K562 (cell line): ENCODE measurements around the gene TTC9C. TPM values are rescaled to one million over a fixed set of nuclear protein-coding genes. Genes with fewer than 3 reads are reported as not detected.

Experiments used
- ATAC-seq: fragments of 200-7000 bp; cut with Tn5 transposase; 3 replicates; pipeline ENCODE4 v1.9.1; 2020; ENCODE audit warnings: moderate library complexity
- BruUV-seq: library from RNA; stranded (reverse); fragments of 400-500 nt; replicated peaks from 2 replicates; lab custom pipeline; 2021; lab: Mats Ljungman, UMichigan
- CTCF ChIA-PET: fragments of 300-600 bp; formaldehyde crosslinking; extraction: SDS; loops from one replicate; lab custom pipeline; 2021; ENCODE audit warnings: low intra/inter-chr PET ratio; lab: Yijun Ruan, JAX
- POLR2A ChIA-PET: fragments of 300-600, 350-650 bp; sonication (Branson Sonifier 250); formaldehyde crosslinking; extraction: SDS; loops from one replicate; lab custom pipeline; 2021; ENCODE audit warnings: antibody characterized with exemption, inconsistent platforms; lab: Yijun Ruan, JAX
- DNase-seq, 4 experiments: peaks; one replicate each; pipeline versions ENCODE4 v3.0.0 to v3.0.0-alpha.2; 2011 to 2018; ENCODE audit warnings: low spot score in 3 of 4, mixed read lengths in 3 of 4; ENCODE audit errors: extremely low read depth in 1 of 4
- FAIRE-seq: peaks from 2 replicates; lab custom pipeline; 2011; peaks lifted over from hg19 to GRCh38; lab: Jason Lieb, UNC
- H2AFZ ChIP-seq: 2 replicates; pipeline ENCODE4 v1.6.0; 2011; ENCODE audit warnings: low read depth, low read length, control low read depth, inconsistent platforms
- H3K27ac ChIP-seq: fragments of 200-600 bp; 3 replicates; pipeline ENCODE4 v1.8.0; 2011; ENCODE audit warnings: low read depth, mild to moderate bottlenecking, control low read depth, inconsistent platforms, low read length, moderate library complexity, mixed read lengths; ENCODE audit errors: extremely low read depth
- H3K27me3 ChIP-seq, 2 experiments: fragments of 300-600 bp in 1 of 2; 2 replicates in 1 of 2; 3 replicates in 1 of 2; pipeline versions ENCODE4 v1.6.0 to v1.8.0; 2011; ENCODE audit warnings: inconsistent platforms in 2 of 2, low read length in 2 of 2, mild to moderate bottlenecking in 1 of 2, mixed read lengths in 1 of 2, moderate library complexity in 1 of 2; ENCODE audit not compliant: control insufficient read depth in 2 of 2, insufficient read depth in 2 of 2
- H3K36me3 ChIP-seq: fragments of 300-600 bp; 3 replicates; pipeline ENCODE4 v1.8.0; 2011; ENCODE audit warnings: mild to moderate bottlenecking, low read length, inconsistent platforms; ENCODE audit not compliant: control insufficient read depth, insufficient read depth
- H3K4me1 ChIP-seq, 2 experiments: fragments of 200-600 bp in 1 of 2; replicated peaks in 1 of 2; 2 replicates in 1 of 2; 3 replicates in 1 of 2; pipeline versions ENCODE4 v1.5.1 to v1.8.0; 2011; ENCODE audit warnings: inconsistent platforms in 2 of 2, low read length in 2 of 2, mild to moderate bottlenecking in 1 of 2, mixed read lengths in 1 of 2, moderate library complexity in 1 of 2; ENCODE audit not compliant: control insufficient read depth in 2 of 2, insufficient read depth in 2 of 2
- H3K4me2 ChIP-seq: 2 replicates; pipeline ENCODE4 v1.6.1; 2011; ENCODE audit warnings: low read length, control low read depth, inconsistent platforms, mixed read lengths; ENCODE audit not compliant: insufficient read depth
- H3K4me3 ChIP-seq: fragments of 200-600 bp; sonication (generic), shearing (Covaris generic); 2 replicates; pipeline ENCODE4 v1.5.1; 2016; ENCODE audit warnings: control low read depth, inconsistent platforms
- H3K79me2 ChIP-seq: fragments of 200-600 bp; 3 replicates; pipeline ENCODE4 v1.8.0; 2011; ENCODE audit warnings: low read length, inconsistent platforms; ENCODE audit not compliant: control insufficient read depth, insufficient read depth
- H3K9ac ChIP-seq, 2 experiments: 2 replicates each; pipeline versions ENCODE4 v1.6.0 to v1.6.1; 2011; ENCODE audit warnings: low read depth in 2 of 2, low read length in 2 of 2, control low read depth in 1 of 2, inconsistent platforms in 1 of 2, mild to moderate bottlenecking in 1 of 2, mixed read lengths in 1 of 2; ENCODE audit not compliant: insufficient read depth in 1 of 2
- H3K9me1 ChIP-seq: one replicate; pipeline ENCODE4 v1.6.0; 2011; ENCODE audit warnings: inconsistent platforms, mild to moderate bottlenecking, low read length, moderate library complexity; ENCODE audit not compliant: control insufficient read depth, insufficient read depth
- H3K9me3 ChIP-seq: replicated peaks from 2 replicates; pipeline ENCODE4 v1.5.1; 2011; ENCODE audit warnings: low read depth, low read length, inconsistent platforms; ENCODE audit not compliant: control insufficient read depth, insufficient read depth
- H4K20me1 ChIP-seq: replicated peaks from 2 replicates; pipeline ENCODE4 v1.6.1; 2011; ENCODE audit warnings: low read length, inconsistent platforms, mixed read lengths; ENCODE audit not compliant: control insufficient read depth, insufficient read depth
- FOXM1 ChIP-seq, 2 experiments: fragments of 450-650 bp in 1 of 2; sonication (generic) in 1 of 2; formaldehyde crosslinking in 1 of 2; IDR thresholded peaks; 2 replicates each; pipeline versions ENCODE4 v1.6.1 to v1.9.0; 2017 to 2022; ENCODE audit warnings: low read depth in 2 of 2, mild to moderate bottlenecking in 2 of 2, missing genetic modification reagents in 1 of 2, moderate library complexity in 1 of 2
- HCFC1 ChIP-seq: IDR thresholded peaks from 2 replicates; pipeline ENCODE4 v1.6.1; 2012; ENCODE audit warnings: low read depth, low read length, improper control_type of control experiment
- HMBOX1 ChIP-seq: sonication (generic); IDR thresholded peaks from 2 replicates; pipeline ENCODE4 v1.6.1; 2016
- WGBS: fragments of 100-300 bp; shearing (Covaris generic); methylation state at CpG from one replicate; pipeline ENCODE4 v1.1.6; 2016; ENCODE audit warnings: low coverage, mixed read lengths; ENCODE audit not compliant: insufficient coverage; ENCODE audit errors: missing lambda C conversion rate; 5-methylcytosine and 5-hydroxymethylcytosine counted together
- in situ Hi-C: fragments of 300-500 bp; cut with MboI; formaldehyde crosslinking; loops from 4 replicates; pipeline ENCODE4 v1.15.0; 2018; ENCODE audit warnings: inconsistent platforms, mixed read lengths
- intact Hi-C: fragments of 100-400 bp; cut with micrococcal nuclease; formaldehyde crosslinking; loops from 2 replicates; pipeline ENCODE4 v1.14.2; 2022
- polyA plus RNA-seq, 8 experiments: library from polyadenylated mRNA; depleted of rRNA in 4 of 8; stranded (reverse) in 5 of 8; unstranded in 3 of 8; fragments of >200 nt; fragmentation: Nextera tagmentation in 2 of 8; fragmentation: Illumina TruSeq in 1 of 8; extraction: Ambion mirVana in 2 of 8; extraction: Trizol in 1 of 8; gene quantifications; 2 replicates each; pipeline versions ENCODE4 v1.2.1 to v1.2.3, GENCODE V29; 2011 to 2014; ENCODE audit warnings: inconsistent platforms in 1 of 8, missing spikeins in 1 of 8
- total RNA-seq, 7 experiments: library from RNA; depleted of rRNA in 6 of 7; stranded (reverse); fragments of >200 nt in 6 of 7; fragmentation: Illumina TruSeq in 2 of 7; extraction: Trizol in 2 of 7; gene quantifications; 2 replicates each; pipeline versions ENCODE4 v1.2.1 to v1.2.3, GENCODE V29; 2011 to 2021; ENCODE audit warnings: low replicate concordance in 1 of 7
- TF ChIP-seq, protein P1 (sequence below): fragments of 450-650 bp; formaldehyde crosslinking; IDR thresholded peaks from 2 replicates; pipeline ENCODE4 v1.4.0; 2022; ENCODE audit warnings: missing genetic modification characterization
- TF ChIP-seq, protein P2 (sequence below): fragments of 200-800 bp; sonication (Bioruptor generic); IDR thresholded peaks from 2 replicates; pipeline ENCODE4 v1.6.1; 2016; ENCODE audit warnings: missing genetic modification characterization, missing compliant biosample characterization
- TF ChIP-seq, protein P3 (sequence below): sonication (generic); formaldehyde crosslinking; IDR thresholded peaks from 2 replicates; pipeline ENCODE4 v1.8.0; 2023; ENCODE audit warnings: mild to moderate bottlenecking, missing genetic modification reagents

Gene TTC9C
- total and polyA plus RNA-seq, 9 of the 15 experiments (the other 6 are each of a cell fraction or from before 2014, with no cell fraction given), result 32.8 to 59.0 (median 37.1) TPM

GRCh38 chr11:62724171-62724570 lies 4.1 kb upstream of the TTC9C start (continued):
- TF ChIP-seq, protein P1, sequence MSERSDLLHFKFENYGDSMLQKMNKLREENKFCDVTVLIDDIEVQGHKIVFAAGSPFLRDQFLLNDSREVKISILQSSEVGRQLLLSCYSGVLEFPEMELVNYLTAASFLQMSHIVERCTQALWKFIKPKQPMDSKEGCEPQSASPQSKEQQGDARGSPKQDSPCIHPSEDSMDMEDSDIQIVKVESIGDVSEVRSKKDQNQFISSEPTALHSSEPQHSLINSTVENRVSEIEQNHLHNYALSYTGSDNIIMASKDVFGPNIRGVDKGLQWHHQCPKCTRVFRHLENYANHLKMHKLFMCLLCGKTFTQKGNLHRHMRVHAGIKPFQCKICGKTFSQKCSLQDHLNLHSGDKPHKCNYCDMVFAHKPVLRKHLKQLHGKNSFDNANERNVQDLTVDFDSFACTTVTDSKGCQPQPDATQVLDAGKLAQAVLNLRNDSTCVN (CRISPR knock-in tag), result no peak

- FAIRE-seq (no peak), DNase-seq (peak in 1 of 4 experiments; percentile 32), ATAC-seq (no peak)
- TF ChIP-seq HCFC1 (no peak), FOXM1 (IDR thresholded peaks at IDR 0.05; ENCODE audit: low read depth) (no peak), FOXM1 (CRISPR knock-in tag; IDR thresholded peaks at IDR 0.05; ENCODE audit: low read depth) (no peak), HMBOX1 (peak; percentile 78)
- TF ChIP-seq, protein P2, sequence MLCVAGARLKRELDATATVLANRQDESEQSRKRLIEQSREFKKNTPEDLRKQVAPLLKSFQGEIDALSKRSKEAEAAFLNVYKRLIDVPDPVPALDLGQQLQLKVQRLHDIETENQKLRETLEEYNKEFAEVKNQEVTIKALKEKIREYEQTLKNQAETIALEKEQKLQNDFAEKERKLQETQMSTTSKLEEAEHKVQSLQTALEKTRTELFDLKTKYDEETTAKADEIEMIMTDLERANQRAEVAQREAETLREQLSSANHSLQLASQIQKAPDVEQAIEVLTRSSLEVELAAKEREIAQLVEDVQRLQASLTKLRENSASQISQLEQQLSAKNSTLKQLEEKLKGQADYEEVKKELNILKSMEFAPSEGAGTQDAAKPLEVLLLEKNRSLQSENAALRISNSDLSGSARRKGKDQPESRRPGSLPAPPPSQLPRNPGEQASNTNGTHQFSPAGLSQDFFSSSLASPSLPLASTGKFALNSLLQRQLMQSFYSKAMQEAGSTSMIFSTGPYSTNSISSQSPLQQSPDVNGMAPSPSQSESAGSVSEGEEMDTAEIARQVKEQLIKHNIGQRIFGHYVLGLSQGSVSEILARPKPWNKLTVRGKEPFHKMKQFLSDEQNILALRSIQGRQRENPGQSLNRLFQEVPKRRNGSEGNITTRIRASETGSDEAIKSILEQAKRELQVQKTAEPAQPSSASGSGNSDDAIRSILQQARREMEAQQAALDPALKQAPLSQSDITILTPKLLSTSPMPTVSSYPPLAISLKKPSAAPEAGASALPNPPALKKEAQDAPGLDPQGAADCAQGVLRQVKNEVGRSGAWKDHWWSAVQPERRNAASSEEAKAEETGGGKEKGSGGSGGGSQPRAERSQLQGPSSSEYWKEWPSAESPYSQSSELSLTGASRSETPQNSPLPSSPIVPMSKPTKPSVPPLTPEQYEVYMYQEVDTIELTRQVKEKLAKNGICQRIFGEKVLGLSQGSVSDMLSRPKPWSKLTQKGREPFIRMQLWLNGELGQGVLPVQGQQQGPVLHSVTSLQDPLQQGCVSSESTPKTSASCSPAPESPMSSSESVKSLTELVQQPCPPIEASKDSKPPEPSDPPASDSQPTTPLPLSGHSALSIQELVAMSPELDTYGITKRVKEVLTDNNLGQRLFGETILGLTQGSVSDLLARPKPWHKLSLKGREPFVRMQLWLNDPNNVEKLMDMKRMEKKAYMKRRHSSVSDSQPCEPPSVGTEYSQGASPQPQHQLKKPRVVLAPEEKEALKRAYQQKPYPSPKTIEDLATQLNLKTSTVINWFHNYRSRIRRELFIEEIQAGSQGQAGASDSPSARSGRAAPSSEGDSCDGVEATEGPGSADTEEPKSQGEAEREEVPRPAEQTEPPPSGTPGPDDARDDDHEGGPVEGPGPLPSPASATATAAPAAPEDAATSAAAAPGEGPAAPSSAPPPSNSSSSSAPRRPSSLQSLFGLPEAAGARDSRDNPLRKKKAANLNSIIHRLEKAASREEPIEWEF (CRISPR knock-in tag), result no peak
- TF ChIP-seq, protein P3, sequence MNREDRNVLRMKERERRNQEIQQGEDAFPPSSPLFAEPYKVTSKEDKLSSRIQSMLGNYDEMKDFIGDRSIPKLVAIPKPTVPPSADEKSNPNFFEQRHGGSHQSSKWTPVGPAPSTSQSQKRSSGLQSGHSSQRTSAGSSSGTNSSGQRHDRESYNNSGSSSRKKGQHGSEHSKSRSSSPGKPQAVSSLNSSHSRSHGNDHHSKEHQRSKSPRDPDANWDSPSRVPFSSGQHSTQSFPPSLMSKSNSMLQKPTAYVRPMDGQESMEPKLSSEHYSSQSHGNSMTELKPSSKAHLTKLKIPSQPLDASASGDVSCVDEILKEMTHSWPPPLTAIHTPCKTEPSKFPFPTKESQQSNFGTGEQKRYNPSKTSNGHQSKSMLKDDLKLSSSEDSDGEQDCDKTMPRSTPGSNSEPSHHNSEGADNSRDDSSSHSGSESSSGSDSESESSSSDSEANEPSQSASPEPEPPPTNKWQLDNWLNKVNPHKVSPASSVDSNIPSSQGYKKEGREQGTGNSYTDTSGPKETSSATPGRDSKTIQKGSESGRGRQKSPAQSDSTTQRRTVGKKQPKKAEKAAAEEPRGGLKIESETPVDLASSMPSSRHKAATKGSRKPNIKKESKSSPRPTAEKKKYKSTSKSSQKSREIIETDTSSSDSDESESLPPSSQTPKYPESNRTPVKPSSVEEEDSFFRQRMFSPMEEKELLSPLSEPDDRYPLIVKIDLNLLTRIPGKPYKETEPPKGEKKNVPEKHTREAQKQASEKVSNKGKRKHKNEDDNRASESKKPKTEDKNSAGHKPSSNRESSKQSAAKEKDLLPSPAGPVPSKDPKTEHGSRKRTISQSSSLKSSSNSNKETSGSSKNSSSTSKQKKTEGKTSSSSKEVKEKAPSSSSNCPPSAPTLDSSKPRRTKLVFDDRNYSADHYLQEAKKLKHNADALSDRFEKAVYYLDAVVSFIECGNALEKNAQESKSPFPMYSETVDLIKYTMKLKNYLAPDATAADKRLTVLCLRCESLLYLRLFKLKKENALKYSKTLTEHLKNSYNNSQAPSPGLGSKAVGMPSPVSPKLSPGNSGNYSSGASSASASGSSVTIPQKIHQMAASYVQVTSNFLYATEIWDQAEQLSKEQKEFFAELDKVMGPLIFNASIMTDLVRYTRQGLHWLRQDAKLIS (CRISPR knock-in tag), result 0 out of 2 replicates have a peak, but pooled peaks have one; percentile 13
- WGBS, result 0% methylated on average over 7 of the region's 7 CpGs
- H3K27me3 ChIP-seq, result no peaks in the 10 kb centered on the region
- no peak overlapping the region for H2AFZ ChIP-seq
- peaks cover 60% of the 10 kb centered on the region for H3K36me3 ChIP-seq
- peaks cover 6% of the 10 kb centered on the region; the same call in 1 of the 2 replicates for H4K20me1 ChIP-seq
- peak overlapping the region; percentile 100 for H3K4me2 ChIP-seq
- intact Hi-C loops (loop anchor here (2.0 to 10.0 kb wide), 6 partner anchors 19 to 137 kb away; partner anchors contain the start of genes BSCL2, GNG3, POLR2G and TMEM179B), in situ Hi-C loops (no loop called here)
- no peaks in the 10 kb centered on the region for H3K9me3 ChIP-seq
- ChIA-PET POLR2A (interaction anchor here (0.8 to 4.5 kb wide), 9 partner anchors 8 to 134 kb away, joined by 3 to 31 read pairs (median 4); partner anchors contain the start of genes BSCL2, GANAB, GNG3 and LBHD1), CTCF (interaction anchor here (0.6 kb wide), 1 partner anchor 80 kb away, joined by 5 read pairs; the partner anchor contains the start of gene NXF1)
- peaks cover 86% of the 10 kb centered on the region for H3K79me2 ChIP-seq
- H3K4me3 ChIP-seq, result peak overlapping the region; percentile 90
- H3K9me1 ChIP-seq, result no peaks in the 10 kb centered on the region
- BruUV-seq, result TSS peak; percentile 43
- peak overlapping the region; percentile 98 to 100 for H3K9ac ChIP-seq
- H3K27ac ChIP-seq, result peak overlapping the region; percentile 99
- H3K4me1 ChIP-seq, result peaks cover 13 to 19% of the 10 kb centered on the region in 2 experiments; a peak in 4 of 5 replicates
Observed at GRCh38 chr11:62725646-62726045, 2.6 kb upstream of the TTC9C start.
